GM19023 (cell line): ENCODE results near the gene WDR20.

Source experiments
- ATAC-seq: cut with Tn5 transposase; IDR thresholded peaks from one replicate; pipeline ENCODE4 v1.9.1; 2021; ENCODE audit warnings: mild to moderate bottlenecking, moderate library complexity; ENCODE audit not compliant: unreplicated experiment

Gene WDR20

DNA sequence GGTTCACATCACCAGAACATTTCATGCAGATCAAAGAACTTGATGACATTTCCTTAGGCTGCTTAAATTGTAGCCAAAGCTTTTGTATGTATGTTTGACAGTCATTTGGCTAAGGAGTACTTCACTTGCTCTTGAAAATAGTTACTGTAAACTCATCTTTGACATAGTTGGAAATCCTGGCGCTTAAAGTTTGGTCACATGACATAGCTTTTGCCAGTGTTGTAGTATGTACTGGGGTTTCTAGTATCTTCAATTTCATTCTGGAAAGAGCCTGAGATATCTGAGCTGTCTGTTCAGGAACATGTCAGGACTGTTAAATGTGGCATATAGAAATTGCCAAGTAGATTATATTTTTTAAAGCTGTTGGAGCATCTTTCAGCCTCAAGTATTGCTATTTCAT, 55.7 kb downstream of the WDR20 start:
- no peak for ATAC-seq

DNA sequence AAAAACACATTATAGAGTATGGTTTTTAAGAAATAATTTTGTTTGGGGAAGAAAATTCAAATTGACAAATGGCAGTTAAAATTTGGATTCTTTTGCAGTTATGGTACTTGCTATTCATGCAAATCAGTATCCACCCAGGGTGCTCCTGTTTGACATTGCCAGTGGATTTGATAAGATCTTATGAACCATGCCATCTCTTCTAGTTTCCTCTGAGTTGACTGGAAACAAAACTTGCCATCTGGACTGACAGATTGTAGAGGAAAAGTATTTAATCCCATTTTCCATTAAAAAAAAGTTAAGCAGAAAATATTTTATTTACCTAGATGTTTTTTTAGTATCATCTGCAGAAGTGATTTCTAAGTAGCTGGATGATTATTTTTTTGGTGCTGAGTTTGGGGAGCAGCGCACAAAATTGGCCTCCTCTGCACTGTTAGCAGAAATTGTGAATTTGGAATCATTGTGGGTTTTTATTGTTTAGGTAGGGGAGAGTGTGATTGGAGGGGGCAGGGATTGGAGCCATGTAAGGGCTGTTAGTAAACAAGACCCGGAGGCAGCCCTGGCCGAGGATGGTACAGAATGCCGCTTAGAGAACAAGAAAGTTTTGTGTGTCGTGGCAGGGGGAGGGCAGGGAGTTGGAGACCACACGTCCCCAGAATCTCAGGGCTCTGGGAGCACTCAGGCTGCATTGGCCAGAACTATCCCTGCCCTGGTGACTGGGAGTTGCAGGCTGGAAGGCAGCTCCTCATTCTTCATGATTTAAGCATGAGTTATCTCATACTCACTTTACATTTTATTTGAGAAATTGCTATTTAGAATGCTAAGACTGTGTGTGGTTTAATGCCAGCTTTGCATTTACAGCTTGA, 56.6 kb downstream of the WDR20 start:
- no peak for ATAC-seq

DNA sequence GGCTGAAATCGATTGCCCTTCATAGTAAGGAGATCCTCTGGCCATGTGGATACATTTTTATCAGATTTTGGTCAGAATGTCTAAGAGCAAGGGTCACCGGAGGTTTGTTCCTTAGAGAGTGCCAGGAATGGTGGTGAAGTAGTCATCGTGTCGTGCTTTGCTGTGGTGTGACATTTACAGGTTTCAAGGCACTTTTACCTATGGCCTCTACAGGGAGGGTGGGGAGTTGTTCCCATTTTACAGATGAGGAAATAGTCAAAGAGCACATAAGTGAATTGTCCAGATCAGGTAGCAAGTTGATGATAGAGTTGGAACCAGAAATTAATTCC, 57.2 kb downstream of the WDR20 start:
- no peak for ATAC-seq

DNA sequence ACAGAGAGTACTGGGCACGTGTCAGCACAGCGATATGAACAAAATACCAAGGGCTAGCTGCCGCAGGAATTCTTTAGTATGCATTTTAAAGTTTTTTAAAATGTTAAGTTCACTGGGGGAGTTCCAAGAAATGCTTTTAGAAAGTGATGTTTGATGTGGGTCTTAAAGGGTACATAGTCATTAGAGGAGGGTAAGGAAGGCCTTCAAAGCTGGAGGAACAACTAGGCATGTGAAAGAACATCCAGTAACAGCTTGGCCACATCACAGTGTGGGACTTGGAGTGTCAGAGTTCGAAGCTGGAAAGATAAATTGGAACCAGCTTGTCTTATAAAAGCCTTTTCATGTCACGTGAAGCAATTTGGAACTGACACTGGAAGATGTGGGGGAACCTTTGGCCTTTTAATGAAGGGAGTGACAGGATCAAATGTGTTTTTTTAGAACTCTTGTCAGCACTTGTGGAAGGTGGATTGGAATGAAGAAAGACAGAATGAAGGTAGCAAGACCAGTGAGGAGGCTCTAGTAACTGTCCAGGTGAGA, 57.7 kb downstream of the WDR20 start:
- ATAC-seq, result no peak

DNA sequence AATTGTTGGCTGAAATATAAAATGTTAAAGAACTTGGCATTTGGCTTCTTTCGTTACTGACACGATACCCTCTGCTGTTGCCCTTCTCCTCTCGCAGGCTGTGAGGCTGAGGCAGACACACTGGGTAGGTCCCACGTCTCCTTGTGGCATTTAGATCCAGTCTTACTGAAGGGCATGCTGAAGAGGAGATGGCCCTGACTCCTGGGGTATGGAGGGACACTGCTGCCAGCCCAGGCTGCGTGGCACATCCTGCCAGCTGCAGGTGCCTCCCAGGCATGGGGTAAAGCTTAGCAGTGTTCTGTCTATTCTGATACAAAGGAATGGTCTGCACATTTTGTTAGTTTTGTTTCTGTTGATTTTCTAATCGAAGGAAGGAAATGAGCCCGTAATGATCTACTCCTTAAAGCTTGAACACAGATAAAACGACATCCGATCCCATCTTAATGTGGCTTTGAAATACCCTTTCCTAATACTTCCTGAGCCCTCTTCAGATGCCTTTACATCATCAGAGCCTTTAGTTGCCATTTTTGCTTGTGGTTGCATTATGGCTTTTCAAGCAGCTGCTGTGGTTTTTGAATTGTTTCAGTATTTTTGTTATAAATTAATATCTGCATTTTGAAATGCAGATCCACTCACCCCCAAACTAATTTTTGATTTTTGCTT, 61.1 kb downstream of the WDR20 start:
- ATAC-seq, result no peak

DNA sequence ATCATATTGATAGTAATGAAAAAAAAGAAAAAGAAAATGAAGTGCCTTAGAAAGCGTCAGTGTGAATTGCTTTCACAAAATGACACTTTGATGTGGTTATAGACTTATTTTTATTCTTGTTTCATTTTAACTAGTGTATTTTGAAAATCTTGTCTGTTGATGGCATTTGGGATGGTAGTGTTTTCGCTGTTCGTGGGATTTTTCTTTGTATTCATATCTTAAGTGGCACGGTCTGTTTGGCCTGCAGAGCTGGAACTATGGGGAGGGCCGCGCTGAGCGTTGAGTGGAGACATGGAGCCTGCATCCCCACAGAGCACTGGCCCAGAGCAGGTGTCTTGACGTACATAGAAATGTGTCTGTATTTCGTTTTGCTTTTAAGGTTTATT, 61.6 kb downstream of the WDR20 start:
- ATAC-seq, result no peak

DNA sequence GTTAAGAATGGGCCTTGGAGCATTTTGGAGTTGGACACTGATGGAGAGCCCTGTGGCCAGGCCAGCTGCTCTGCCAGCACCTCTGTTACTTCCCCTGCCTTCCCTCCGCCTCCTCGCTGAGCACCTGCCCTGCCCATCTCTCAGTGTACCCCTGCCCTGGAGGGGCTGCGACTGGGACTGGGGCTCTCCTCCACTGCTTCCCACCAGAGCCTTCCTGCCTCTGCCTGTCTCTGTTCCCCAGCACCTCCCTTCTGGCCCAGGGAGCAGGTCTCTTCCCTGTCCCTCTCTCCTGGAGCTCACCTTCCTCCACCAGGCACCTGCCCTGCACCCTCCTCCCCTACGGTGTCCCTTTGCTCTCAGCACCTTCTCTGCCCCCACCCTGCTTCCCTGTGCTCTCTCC, 62.1 kb downstream of the WDR20 start:
- ATAC-seq, result no peak

DNA sequence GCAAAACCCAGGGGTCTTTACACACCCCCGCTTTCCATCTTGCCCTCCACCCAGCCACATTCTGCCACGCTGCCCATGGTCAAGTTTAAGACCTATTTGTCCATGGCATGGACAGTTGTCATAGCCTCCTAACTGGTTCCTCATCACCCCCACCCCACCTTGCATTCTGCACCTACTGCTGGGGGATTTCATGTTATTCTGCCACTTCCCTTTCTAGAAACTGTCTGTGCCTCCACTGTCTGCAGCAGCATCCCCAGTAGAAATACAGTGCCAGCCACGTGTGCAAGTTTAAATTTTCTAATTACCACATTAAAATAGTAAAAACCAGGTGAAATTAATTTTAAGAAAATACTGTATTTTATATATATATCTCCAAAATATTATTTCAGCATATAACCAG, 63.2 kb downstream of the WDR20 start:
- no peak for ATAC-seq

DNA sequence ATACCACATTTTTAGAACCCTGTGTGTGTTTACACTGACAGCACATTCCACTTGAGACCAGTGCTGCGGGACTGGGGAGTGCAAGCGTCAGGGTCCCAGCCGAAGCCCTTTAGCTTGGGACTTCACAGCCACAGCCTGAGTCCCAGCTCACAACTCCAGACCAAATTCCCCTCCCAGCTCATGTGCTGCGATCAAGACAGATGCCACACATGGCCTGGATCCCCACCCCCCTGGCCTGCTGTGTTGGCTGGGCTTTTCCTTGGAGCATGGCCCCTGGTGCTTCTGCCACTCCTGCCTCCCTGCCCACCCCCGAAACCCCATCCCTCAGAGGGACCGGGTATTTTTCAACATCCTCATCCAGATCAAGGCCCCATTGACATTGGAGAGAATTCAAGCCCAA, 63.7 kb downstream of the WDR20 start:
- ATAC-seq, result no peak

DNA sequence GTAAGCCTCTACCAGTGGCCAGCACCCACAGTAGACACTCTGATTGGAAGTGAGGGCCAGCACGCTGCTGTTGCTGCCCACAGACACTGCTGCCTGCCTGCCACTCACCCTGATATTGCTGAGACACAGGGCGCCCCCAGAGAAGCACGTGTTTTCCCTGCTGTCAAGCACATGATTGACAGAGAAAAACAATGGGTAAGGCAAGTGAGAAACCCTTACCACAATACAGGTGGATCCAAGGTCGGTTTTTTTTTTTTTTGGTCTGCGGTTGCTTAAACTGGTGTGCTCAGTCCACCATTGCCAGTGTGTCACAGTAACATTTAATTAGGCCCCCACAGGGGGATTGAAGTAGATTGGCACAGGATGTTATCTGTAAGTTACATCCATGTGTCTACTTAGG, 65.9 kb downstream of the WDR20 start:
- no peak for ATAC-seq

DNA sequence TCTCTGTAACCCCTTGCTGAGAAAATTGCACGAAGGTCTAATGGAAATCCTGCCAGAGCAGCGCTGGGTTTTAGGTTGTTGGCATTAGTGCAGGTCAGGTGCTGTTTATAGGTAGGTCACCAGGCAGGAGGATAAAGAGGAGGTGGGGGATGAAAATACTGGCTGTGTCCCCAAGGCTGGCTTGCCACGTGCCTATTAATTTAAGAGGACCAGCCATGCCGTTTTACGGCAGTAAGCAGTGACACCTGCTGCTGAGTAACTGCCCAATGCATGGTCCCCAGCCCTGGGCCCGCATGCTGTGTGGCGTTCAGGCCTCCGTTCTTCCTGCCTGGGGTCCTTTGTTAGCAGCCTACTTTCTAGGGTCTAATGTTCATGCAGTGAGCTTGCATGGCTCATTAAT, 67.2 kb downstream of the WDR20 start:
- no peak for ATAC-seq

DNA sequence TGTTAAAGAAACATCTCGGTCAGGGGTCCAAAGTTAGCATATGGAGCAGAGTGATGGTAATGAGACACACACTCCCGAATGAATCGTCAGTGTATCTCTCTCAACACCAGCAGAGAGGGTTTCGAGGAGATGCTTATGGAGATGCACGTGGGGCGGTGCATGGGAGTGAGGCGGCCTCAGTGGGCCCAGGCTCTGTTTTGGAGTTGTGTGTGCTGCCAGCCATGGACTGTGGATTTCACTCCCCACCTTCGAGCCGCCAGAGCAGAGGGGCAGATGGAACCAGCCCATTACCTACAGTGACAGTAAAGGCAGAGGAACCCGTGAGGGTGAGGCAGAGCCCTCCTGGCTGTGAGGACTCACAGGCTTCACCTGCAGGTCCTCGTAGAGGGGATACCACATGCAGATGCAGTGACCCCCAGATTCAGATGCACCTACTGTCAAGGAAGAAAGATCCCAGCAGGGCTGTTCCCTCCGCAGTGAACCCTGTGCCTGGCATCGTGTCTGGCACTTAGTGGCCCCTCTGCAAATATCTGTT, 68.2 kb downstream of the WDR20 start:
- no peak for ATAC-seq

DNA sequence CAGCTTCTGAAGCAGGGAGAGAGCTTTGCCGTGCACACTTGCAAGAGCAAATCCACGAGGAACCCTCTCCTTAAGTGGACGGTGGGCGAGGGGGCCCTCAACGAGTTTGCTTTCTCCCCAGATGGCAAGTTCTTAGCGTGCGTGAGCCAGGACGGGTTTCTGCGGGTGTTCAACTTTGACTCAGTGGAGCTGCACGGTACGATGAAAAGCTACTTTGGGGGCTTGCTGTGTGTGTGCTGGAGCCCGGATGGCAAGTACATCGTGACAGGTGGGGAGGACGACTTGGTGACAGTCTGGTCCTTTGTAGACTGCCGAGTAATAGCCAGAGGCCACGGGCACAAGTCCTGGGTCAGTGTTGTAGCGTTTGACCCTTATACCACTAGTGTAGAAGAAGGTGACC, 69.0 kb downstream of the WDR20 start:
- ATAC-seq, result no peak

DNA sequence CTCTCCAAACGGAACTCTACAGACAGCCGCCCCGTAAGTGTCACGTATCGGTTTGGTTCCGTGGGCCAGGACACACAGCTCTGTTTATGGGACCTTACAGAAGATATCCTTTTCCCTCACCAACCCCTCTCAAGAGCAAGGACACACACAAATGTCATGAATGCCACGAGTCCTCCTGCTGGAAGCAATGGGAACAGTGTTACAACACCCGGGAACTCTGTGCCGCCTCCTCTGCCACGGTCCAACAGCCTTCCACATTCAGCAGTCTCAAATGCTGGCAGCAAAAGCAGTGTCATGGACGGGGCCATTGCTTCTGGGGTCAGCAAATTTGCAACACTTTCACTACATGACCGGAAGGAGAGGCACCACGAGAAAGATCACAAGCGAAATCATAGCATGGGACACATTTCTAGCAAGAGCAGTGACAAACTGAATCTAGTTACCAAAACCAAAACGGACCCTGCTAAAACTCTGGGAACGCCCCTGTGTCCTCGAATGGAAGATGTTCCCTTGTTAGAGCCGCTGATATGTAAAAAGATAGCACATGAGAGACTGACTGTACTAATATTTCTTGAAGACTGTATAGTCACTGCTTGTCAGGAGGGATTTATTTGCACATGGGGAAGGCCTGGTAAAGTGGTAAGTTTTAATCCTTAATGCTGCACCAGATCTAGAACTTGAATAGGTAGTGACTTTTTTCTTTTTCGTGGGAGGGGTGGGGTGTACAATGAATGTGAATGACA, 69.7 kb downstream of the WDR20 start:
- ATAC-seq, result no peak

DNA sequence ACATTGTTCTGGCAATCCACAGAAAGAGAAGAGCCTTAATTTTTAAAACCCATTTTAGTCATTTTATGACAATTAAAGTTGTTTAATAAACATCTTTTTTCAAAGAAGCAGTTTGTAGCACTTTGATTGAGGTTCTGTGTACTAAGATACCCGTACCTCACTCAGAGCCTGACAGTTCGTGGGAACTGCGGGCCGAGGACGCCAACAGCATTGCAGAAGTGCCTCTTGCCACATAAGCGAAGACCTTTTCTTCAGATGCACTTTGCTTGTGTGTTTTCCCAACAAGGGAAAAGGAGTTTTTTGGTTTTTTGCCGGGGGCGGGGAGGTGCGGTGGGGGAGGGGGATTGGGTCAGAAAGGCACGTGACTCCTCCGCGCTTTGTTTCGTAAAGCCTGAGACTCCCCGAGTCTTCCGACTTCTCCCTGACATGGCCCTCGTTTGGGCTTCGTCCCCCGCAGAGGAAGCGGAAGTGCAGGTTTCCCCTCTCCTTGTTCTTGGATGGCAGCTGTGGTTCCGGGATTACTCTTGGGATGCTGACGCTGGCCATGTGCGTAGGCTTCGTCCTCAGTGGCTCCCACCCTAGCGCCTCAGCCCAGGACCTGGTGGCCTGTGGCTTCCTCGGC, 70.8 kb downstream of the WDR20 start:
- ATAC-seq, result no peak

DNA sequence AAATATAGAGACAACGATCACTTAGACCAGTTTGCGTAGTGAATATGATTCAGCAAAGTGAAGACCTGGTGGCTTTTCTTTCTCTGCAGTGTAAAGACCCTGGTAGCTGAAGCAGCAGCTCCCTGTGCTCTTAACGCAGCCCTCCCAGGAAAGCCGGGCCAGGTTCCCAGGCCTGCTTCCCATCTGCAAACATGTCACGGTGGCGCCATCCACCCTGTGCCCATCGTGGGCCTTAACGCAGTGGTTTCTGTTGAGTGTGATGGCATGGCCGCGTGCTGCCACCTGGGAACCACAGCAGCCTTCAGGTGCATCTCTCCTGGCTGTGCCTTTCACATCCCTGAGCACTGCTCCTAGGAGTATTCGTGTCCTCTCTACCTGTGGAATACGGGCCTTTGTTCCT, 71.5 kb downstream of the WDR20 start:
- no peak for ATAC-seq

DNA sequence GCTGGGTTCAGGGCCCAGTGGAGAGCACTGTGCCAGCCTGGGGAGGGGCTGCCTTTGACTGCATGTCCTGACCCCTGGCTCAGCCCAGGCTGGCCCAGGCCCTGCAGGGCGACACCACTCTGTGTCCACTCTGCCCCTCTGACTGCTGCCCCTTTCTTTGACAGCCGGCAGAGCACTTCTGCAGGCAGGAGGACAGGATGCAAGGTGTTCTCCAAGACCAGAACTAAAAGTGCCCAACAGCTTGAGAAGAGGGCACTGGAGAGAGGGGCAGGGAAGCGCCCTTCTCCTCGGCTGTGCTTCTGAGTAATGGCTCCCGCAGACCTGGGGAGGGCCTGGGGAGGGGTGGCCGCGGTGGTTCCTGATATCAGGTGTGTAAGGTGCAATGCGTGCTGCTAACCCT, 72.7 kb downstream of the WDR20 start:
- no peak for ATAC-seq

DNA sequence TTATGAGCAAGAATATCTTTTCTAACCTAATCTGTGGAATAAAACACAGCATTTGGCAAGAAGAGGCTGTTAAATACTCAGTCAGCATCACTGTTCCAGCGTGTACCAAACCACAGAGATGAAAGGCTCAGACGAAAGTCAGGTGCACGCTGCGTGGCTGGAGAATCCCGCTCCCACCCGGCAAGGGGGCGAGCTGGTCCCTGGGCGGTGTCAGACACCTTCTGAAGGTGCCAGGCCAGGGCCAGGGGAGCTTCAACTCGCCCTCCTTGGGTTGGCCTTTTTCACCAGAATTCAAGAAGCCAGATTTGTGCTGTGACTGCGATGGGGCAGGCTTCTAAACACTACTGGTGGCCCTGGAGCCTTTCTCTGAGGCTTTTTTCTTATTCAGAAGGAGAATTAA, 73.1 kb downstream of the WDR20 start:
- ATAC-seq, result no peak

DNA sequence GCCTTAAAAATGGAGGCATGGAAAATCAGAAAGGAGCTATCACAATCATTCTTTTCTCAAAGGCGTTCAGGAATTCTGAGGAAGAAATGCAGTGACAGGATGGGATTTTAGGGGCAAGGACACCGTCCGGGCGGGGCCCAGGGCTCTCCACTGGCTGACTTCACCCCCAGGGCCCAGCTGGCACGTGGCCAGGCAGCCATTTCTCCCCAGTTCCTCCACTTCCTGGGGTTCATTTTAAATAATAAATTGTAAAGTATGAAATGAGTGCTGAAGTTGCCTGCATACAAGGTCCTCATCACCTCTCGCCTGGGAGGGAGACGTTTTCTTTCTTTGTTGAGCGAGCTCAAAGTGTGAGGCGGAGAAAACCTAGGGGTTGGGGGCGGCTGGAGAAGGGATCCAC, 73.8 kb downstream of the WDR20 start:
- ATAC-seq, result no peak

DNA sequence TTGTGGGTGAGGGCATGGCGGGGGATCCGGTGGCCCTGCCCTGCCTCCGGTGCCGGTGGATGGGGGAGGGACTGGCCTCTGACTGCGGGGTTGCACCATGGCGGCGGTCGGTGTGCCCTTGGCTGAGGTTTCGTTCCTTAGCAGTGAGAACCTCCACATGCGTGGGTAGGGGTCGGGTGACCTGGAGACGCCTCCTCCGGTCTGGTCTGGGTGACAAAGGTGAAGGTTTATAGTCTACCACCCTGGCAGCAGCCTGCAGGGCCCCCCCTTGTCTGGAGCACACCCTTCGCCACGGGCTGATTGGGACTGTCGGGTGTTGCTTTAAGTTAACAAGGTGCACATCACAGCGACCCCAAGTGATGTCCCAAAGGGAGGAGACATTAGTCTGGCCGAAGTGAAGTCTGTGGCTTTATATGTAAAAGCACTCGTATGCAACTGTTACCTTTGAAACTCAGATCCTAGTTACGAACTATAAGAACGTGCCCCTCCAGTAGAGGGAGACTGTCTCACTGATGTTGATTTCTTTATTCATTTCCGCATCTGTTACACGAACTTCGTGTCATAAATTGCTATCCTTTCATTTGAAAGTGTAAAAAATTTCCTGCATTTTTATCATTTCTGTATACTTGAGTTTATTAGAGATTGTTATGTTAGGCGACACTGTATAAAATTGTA, 74.4 kb downstream of the WDR20 start:
- ATAC-seq, result no peak

DNA sequence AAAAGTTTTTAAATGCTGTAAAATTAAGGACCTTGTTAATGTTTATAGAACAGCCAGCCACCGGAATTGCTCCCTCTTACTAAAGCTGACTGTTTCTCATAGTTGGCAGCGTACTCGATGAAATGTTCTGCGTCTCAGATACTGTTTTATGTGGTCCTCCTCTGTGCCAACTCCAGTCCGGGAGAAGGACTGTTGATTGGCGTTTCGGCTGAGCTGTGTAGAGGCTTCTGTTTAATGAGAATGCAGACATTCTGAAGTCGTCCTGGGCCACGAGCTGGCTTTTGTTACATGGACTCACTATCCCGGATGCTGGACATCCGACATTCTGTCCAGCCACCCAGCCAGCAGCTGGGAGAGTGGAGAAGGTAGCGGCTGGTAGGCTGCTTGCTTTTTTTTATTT, 75.4 kb downstream of the WDR20 start:
- no peak for ATAC-seq
